D721Med (cell line): ENCODE measurements around the gene ME3.
"Not testable (repeated sequence)": the region's sequence is repeated elsewhere in the genome, so short reads cannot be mapped to it uniquely, and the experiment has no call there.

Source experiments
- DNase-seq: peaks from one replicate; pipeline ENCODE4 v3.0.0; 2011; ENCODE audit warnings: low spot score; ENCODE audit not compliant: insufficient read length
- FAIRE-seq: peaks from 2 replicates; lab custom pipeline; 2011; peaks lifted over from hg19 to GRCh38; lab: Jason Lieb, UNC
- TF ChIP-seq, protein P1 (sequence below): IDR thresholded peaks from 2 replicates; pipeline ENCODE4 v1.5.1; 2012; ENCODE audit warnings: mild to moderate bottlenecking, control low read depth; ENCODE audit not compliant: insufficient read depth; ENCODE audit errors: missing control alignments

ME3 gene

GRCh38 chr11:86624366-86624765 is 48.0 kb downstream of the ME3 start:
- DNase-seq (no peak), FAIRE-seq (no peak)

DNA sequence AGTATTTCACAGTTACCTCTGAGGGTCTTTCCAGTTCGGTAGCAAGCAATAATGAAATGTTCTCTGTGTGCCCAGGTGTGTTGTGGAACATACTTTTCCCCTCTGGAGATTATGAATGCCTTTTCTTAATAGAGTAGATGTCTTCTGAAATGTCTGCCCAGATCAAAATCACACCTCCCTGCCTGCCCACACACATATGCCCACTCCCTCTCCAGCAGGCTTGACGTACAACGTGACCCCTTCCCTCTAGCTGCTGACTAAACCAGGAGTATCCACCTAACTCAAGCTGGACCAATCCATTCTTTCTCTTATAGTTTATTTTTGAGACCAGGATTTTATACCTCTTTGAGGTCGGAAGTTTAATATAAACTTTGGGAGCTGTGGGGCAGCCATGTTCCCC is 48.7 kb downstream of the ME3 start:
- DNase-seq (no peak), FAIRE-seq (no peak)
- TF ChIP-seq, protein P1, sequence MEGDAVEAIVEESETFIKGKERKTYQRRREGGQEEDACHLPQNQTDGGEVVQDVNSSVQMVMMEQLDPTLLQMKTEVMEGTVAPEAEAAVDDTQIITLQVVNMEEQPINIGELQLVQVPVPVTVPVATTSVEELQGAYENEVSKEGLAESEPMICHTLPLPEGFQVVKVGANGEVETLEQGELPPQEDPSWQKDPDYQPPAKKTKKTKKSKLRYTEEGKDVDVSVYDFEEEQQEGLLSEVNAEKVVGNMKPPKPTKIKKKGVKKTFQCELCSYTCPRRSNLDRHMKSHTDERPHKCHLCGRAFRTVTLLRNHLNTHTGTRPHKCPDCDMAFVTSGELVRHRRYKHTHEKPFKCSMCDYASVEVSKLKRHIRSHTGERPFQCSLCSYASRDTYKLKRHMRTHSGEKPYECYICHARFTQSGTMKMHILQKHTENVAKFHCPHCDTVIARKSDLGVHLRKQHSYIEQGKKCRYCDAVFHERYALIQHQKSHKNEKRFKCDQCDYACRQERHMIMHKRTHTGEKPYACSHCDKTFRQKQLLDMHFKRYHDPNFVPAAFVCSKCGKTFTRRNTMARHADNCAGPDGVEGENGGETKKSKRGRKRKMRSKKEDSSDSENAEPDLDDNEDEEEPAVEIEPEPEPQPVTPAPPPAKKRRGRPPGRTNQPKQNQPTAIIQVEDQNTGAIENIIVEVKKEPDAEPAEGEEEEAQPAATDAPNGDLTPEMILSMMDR = no peak

More at GRCh38 chr11:86624366-86624765, 48.0 kb downstream of the ME3 start:
- TF ChIP-seq, protein P1 = no peak

- FAIRE-seq (no peak), DNase-seq (no peak)
- TF ChIP-seq, protein P1 = no peak
Measured at GRCh38 chr11:86623041-86623621, 49.3 kb downstream of the ME3 start.

DNA sequence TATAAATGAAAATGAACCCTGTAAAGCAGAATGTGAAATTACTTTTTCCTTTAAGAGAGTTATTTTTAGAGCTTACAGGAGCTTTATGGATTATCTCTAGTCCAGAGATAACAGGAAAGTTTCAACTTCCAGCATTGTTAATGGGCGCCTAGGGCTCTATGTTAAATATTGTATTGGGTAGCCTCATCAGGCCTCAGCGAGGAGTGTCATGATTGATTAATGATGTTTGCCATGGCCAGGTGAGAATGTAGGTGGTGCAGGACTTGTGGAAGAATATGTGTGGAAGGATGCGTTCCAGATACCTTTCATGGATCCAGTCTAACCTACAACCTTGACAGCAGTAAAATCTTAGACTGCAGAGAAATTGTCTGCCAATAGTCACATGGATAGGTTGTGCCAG is 50.6 kb downstream of the ME3 start:
- TF ChIP-seq, protein P1 = no peak
- DNase-seq (no peak), FAIRE-seq (no peak)

DNA sequence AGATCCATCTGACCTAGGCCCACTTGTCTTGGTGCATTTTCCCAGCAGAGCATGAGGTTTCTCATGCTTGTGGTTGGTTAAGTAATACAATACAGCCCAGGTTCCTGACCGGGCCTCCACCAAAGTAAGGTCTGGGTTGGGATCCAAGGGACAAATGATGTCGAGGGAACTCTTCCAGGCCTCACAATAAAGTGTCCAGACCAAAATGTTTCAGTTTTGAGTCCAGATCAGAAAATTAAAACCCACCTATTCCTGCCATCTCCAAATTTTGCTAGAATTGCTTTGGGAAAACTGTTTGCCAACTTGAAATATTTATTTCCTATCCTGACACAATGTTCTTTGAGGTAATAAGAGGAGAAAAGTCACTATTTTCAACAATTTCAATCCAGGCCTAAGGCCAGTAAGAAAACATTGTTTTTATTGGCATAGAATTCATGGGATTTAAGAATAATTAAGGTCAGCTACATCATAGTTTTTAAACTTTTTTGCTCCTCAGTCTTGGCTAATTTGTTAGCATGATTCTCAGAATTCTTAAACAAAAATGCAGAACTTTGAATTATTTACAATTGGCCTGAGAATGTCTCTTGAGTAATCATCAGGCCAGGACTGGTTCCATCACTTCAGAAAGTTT is 51.4 kb downstream of the ME3 start:
- no peak for DNase-seq
- TF ChIP-seq, protein P1 = no peak
- FAIRE-seq = no peak

DNA sequence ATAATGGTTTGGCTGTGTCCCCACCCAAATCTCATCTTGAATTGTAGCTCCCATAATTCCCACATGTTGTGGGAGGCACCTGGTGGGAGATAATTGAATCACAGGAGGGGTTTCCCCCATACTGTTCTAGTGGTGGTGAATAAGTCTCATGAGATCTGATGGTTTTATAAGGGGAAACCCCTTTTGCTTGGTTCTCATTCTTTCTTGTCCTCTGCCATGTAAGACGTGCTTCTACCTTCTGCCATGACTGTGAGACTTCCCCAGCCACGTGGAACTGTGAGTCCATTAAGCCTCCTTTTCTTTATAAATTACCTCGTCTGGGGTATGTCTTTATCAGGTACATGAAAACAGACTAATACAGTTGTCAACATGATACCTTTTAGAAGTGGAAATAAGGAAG is 53.0 kb downstream of the ME3 start:
- DNase-seq, FAIRE-seq: not testable (repeated sequence)

GRCh38 chr11:86617502-86617901 is 54.9 kb downstream of the ME3 start:
- DNase-seq = no peak
- TF ChIP-seq, protein P1 = no peak
- no peak for FAIRE-seq
